COLO668 (cell line): ENCODE measurements around the gene IFI27L1.
"Not testable (repeated sequence)": the region's sequence is repeated elsewhere in the genome, so short reads cannot be mapped to it uniquely, and the experiment has no call there.

Source experiments
- DNase-seq: peaks from one replicate; lab custom pipeline; 2025; ENCODE audit not compliant: unreplicated experiment; lab: John Stamatoyannopoulos, UW

The IFI27L1 gene

GRCh38 chr14:94047581-94047980 lies 33.5 kb upstream of the IFI27L1 start:
- no peak for DNase-seq

GRCh38 chr14:94048691-94049624 lies 32.2 kb upstream of the IFI27L1 start:
- DNase-seq, result peak; percentile 49

- no peak for DNase-seq
These were observed 31.5 kb upstream of the IFI27L1 start for GRCh38 chr14:94049625-94050023.

- no peak for DNase-seq
These were observed 30.8 kb upstream of the IFI27L1 start for GRCh38 chr14:94050231-94050880.

- DNase-seq, result no peak
These were observed 30.0 kb upstream of the IFI27L1 start for GRCh38 chr14:94051115-94051514.

- DNase-seq, result no peak
These were observed 29.3 kb upstream of the IFI27L1 start for GRCh38 chr14:94051779-94052178.

- no peak for DNase-seq
These were observed 28.9 kb upstream of the IFI27L1 start for GRCh38 chr14:94052199-94052598.

GRCh38 chr14:94052662-94053061 lies 28.4 kb upstream of the IFI27L1 start:
- DNase-seq, result no peak

- no peak for DNase-seq
These were observed 26.7 kb upstream of the IFI27L1 start for GRCh38 chr14:94054401-94054800.

GRCh38 chr14:94054936-94055335 lies 26.2 kb upstream of the IFI27L1 start:
- DNase-seq, result no peak

- no peak for DNase-seq
These were observed 24.4 kb upstream of the IFI27L1 start for GRCh38 chr14:94056579-94057308.

GRCh38 chr14:94058128-94058673 lies 22.9 kb upstream of the IFI27L1 start:
- DNase-seq, result no peak

GRCh38 chr14:94058674-94059138 lies 22.4 kb upstream of the IFI27L1 start:
- no peak for DNase-seq

- DNase-seq, result no peak
These were observed 21.1 kb upstream of the IFI27L1 start for GRCh38 chr14:94059998-94060397.

- DNase-seq, result no peak
These were observed 18.7 kb upstream of the IFI27L1 start for GRCh38 chr14:94062344-94062940.

GRCh38 chr14:94066089-94066676 lies 14.9 kb upstream of the IFI27L1 start:
- DNase-seq, result peak; percentile 48

- not testable (repeated sequence) for DNase-seq
These were observed 9.0 kb upstream of the IFI27L1 start for GRCh38 chr14:94072076-94072475.

- DNase-seq, result no peak
These were observed 6.6 kb upstream of the IFI27L1 start for GRCh38 chr14:94074534-94074933.

GRCh38 chr14:94075008-94075407 lies 6.1 kb upstream of the IFI27L1 start:
- no peak for DNase-seq

GRCh38 chr14:94077111-94077821 lies 3.8 kb upstream of the IFI27L1 start:
- no peak for DNase-seq
